OCI-LY3 (cell line): ENCODE results near the gene TULP4.

ENCODE experiments used
- H2AFZ ChIP-seq: fragments of 200-600, 300-600 bp; shearing (Covaris generic); 2 replicates; pipeline ENCODE4 v1.6.0; 2014; ENCODE audit warnings: antibody characterized with exemption, low read depth, low read length
- H3K27ac ChIP-seq: fragments of 200-600, 300-600 bp; sonication (generic); 2 replicates; pipeline ENCODE4 v1.5.1; 2014; ENCODE audit warnings: mild to moderate bottlenecking, low read length, moderate library complexity, mixed read lengths
- H3K27me3 ChIP-seq: fragments of 200-600, 300-600 bp; sonication (generic); 2 replicates; pipeline ENCODE4 v1.6.1; 2014; ENCODE audit warnings: low read depth, low read length, mixed read lengths
- H3K36me3 ChIP-seq: fragments of 200-600, 300-600 bp; sonication (generic); replicated peaks from 2 replicates; pipeline ENCODE3; 2014; ENCODE audit warnings: low read depth, low read length, mixed read lengths
- H3K4me1 ChIP-seq: fragments of 300-600, 200-600 bp; sonication (generic); 2 replicates; pipeline ENCODE4 v1.6.1; 2014; ENCODE audit warnings: low read length, mixed read lengths
- H3K4me2 ChIP-seq: fragments of 200-600, 300-600 bp; sonication (generic); 2 replicates; pipeline ENCODE4 v1.6.1; 2014; ENCODE audit warnings: low read length, mixed read lengths
- H3K4me3 ChIP-seq: fragments of 300-600, 200-600 bp; sonication (generic); 2 replicates; pipeline ENCODE4 v1.5.1; 2014; ENCODE audit warnings: antibody characterized with exemption, mild to moderate bottlenecking, low read length, moderate library complexity
- H3K79me2 ChIP-seq: fragments of 300-600, 200-600 bp; shearing (Covaris generic); 2 replicates; pipeline ENCODE4 v1.6.1; 2014; ENCODE audit warnings: mild to moderate bottlenecking, low read length, mixed read lengths
- H3K9ac ChIP-seq: fragments of 300-600, 200-600 bp; shearing (Covaris generic); 2 replicates; pipeline ENCODE4 v1.6.0; 2014; ENCODE audit warnings: mild to moderate bottlenecking, low read length, moderate library complexity
- H3K9me3 ChIP-seq: fragments of 200-600, 300-600 bp; shearing (Covaris generic); 2 replicates; pipeline ENCODE4 v1.6.1; 2014; ENCODE audit warnings: low read length, mixed read lengths; ENCODE audit not compliant: insufficient read depth
- H4K20me1 ChIP-seq: fragments of 200-600, 300-600 bp; sonication (generic); 2 replicates; pipeline ENCODE4 v1.6.1; 2016; ENCODE audit warnings: low read length, mixed read lengths; ENCODE audit not compliant: insufficient read depth
- CTCF ChIP-seq: fragments of 200-600, 300-600 bp; sonication (generic); IDR thresholded peaks from 2 replicates; pipeline ENCODE4 v1.5.1; 2014; ENCODE audit warnings: antibody characterized with exemption, low read length, low read depth
- EZH2phosphoT487 ChIP-seq: fragments of 200-600 bp; shearing (Covaris generic); IDR thresholded peaks from 2 replicates; pipeline ENCODE4 v1.6.1; 2018; ENCODE audit warnings: antibody characterized with exemption, mixed run types, low read depth

The TULP4 gene

GRCh38 chr6:158438226-158438625, 126.0 kb downstream of the TULP4 start:
- H3K27me3 ChIP-seq, result no peaks in the 10 kb centered on the region
- no peaks in the 10 kb centered on the region for H3K79me2 ChIP-seq
- no peak overlapping the region for H3K4me2 ChIP-seq
- no peak for TF ChIP-seq CTCF
- no peak for TF ChIP-seq EZH2phosphoT487
- H3K9me3 ChIP-seq, result no peaks in the 10 kb centered on the region
- H3K4me3 ChIP-seq, result no peak overlapping the region
- H3K9ac ChIP-seq, result no peak overlapping the region
- peaks cover 7% of the 10 kb centered on the region for H3K4me1 ChIP-seq
- H3K36me3 ChIP-seq, result no peaks in the 10 kb centered on the region
- H4K20me1 ChIP-seq, result no peaks in the 10 kb centered on the region
- no peak overlapping the region for H2AFZ ChIP-seq
- no peak overlapping the region for H3K27ac ChIP-seq

- Histone ChIP-seq H3K79me2 (no peaks in the 10 kb centered on the region), H3K4me2 (peak overlapping the region; percentile 3; the same call in 1 of the 2 replicates), H3K27ac (no peak overlapping the region), H3K9me3 (no peaks in the 10 kb centered on the region), H2AFZ (no peak overlapping the region), H3K9ac (no peak overlapping the region), H3K4me1 (peaks cover 7% of the 10 kb centered on the region), H4K20me1 (no peaks in the 10 kb centered on the region), H3K36me3 (no peaks in the 10 kb centered on the region), H3K4me3 (no peak overlapping the region), H3K27me3 (no peaks in the 10 kb centered on the region)
- TF ChIP-seq EZH2phosphoT487, result no peak
- no peak for TF ChIP-seq CTCF
These were observed 127.0 kb downstream of the TULP4 start for GRCh38 chr6:158439255-158439654.

GRCh38 chr6:158441716-158442215, 129.5 kb downstream of the TULP4 start:
- Histone ChIP-seq H3K4me1 (peaks cover 7% of the 10 kb centered on the region), H2AFZ (no peak overlapping the region), H3K27ac (no peak overlapping the region), H3K36me3 (no peaks in the 10 kb centered on the region), H3K4me2 (no peak overlapping the region), H3K27me3 (no peaks in the 10 kb centered on the region), H4K20me1 (no peaks in the 10 kb centered on the region), H3K4me3 (no peak overlapping the region), H3K9ac (no peak overlapping the region), H3K9me3 (no peaks in the 10 kb centered on the region), H3K79me2 (no peaks in the 10 kb centered on the region)
- TF ChIP-seq CTCF (no peak), EZH2phosphoT487 (no peak)

GRCh38 chr6:158442306-158442705, 130.0 kb downstream of the TULP4 start:
- H4K20me1 ChIP-seq, result no peaks in the 10 kb centered on the region
- H3K4me3 ChIP-seq, result no peak overlapping the region
- no peak overlapping the region for H3K9ac ChIP-seq
- H3K27ac ChIP-seq, result no peak overlapping the region
- H3K27me3 ChIP-seq, result no peaks in the 10 kb centered on the region
- H3K9me3 ChIP-seq, result no peaks in the 10 kb centered on the region
- no peak overlapping the region for H2AFZ ChIP-seq
- no peak overlapping the region for H3K4me2 ChIP-seq
- no peaks in the 10 kb centered on the region for H3K79me2 ChIP-seq
- no peak for TF ChIP-seq EZH2phosphoT487
- no peak for TF ChIP-seq CTCF
- H3K36me3 ChIP-seq, result no peaks in the 10 kb centered on the region
- peaks cover 7% of the 10 kb centered on the region for H3K4me1 ChIP-seq
